SK-N-SH (cell line): ENCODE data around the gene POLR3B. TPM values are rescaled to one million over a fixed set of nuclear protein-coding genes. Genes with fewer than 3 reads are reported as not detected.

Source experiments
- CTCF ChIA-PET: fragments of 300-600, 350-600 bp; formaldehyde crosslinking; extraction: SDS; loops from one replicate; lab custom pipeline; 2021; lab: Yijun Ruan, JAX
- POLR2A ChIA-PET: fragments of 350-600 bp; sonication (Branson Sonifier 250); formaldehyde crosslinking; extraction: SDS; loops from one replicate; lab custom pipeline; 2020; ENCODE audit warnings: antibody characterized with exemption, inconsistent platforms; lab: Yijun Ruan, JAX
- DNase-seq: peaks from one replicate; pipeline ENCODE4 v3.0.0; 2012
- H2AFZ ChIP-seq: fragments of 200-600 bp; sonication (generic); 2 replicates; pipeline ENCODE4 v1.8.1; 2016; ENCODE audit warnings: antibody characterized with exemption, mild to moderate bottlenecking, low read depth
- H3F3A ChIP-seq: fragments of 200-600 bp; sonication (generic); replicated peaks from 2 replicates; pipeline ENCODE3; 2016; ENCODE audit warnings: antibody characterized with exemption, mild to moderate bottlenecking; ENCODE audit not compliant: insufficient read depth
- H3K27ac ChIP-seq, 2 experiments: fragments of 200-500 bp in 1 of 2; fragments of 200-600 bp in 1 of 2; sonication (Bioruptor generic) in 1 of 2; sonication (generic), shearing (Covaris generic) in 1 of 2; 2 replicates each; pipeline versions ENCODE4 v1.5.1 to v1.6.1; 2014 to 2016; ENCODE audit warnings: low read depth in 2 of 2, inconsistent platforms in 1 of 2, low read length in 1 of 2, mild to moderate bottlenecking in 1 of 2, mixed read lengths in 1 of 2
- H3K27me3 ChIP-seq: fragments of 200-600 bp; sonication (generic), shearing (Covaris generic); 2 replicates; pipeline ENCODE4 v1.6.1; 2016; ENCODE audit warnings: mixed run types; ENCODE audit not compliant: insufficient read depth
- H3K36me3 ChIP-seq, 2 experiments: fragments of 200-500 bp in 1 of 2; fragments of 200-600 bp in 1 of 2; sonication (Bioruptor generic) in 1 of 2; sonication (generic) in 1 of 2; replicated peaks in 1 of 2; 2 replicates each; pipeline versions ENCODE3 to v1.5.1; 2014 to 2016; ENCODE audit warnings: low read length in 1 of 2, mild to moderate bottlenecking in 1 of 2; ENCODE audit not compliant: insufficient read depth in 2 of 2, control insufficient read depth in 1 of 2
- H3K4me1 ChIP-seq, 2 experiments: fragments of 200-500 bp in 1 of 2; fragments of 200-600 bp in 1 of 2; sonication (Bioruptor generic) in 1 of 2; sonication (generic), shearing (Covaris generic) in 1 of 2; 2 replicates each; pipeline versions ENCODE4 v1.5.1 to v1.6.1; 2014 to 2016; ENCODE audit warnings: low read depth in 1 of 2, low read length in 1 of 2, mixed run types in 1 of 2; ENCODE audit not compliant: insufficient read depth in 2 of 2, control insufficient read depth in 1 of 2
- H3K4me2 ChIP-seq: fragments of 200-600 bp; sonication (generic), shearing (Covaris generic); 2 replicates; pipeline ENCODE4 v1.6.1; 2017; ENCODE audit warnings: mixed run types
- H3K4me3 ChIP-seq, 2 experiments: fragments of 200-500 bp in 1 of 2; fragments of 200-600 bp in 1 of 2; sonication (Bioruptor generic) in 1 of 2; sonication (generic), shearing (Covaris generic) in 1 of 2; 2 replicates each; pipeline versions ENCODE4 v1.5.1 to v1.8.1; 2014 to 2016; ENCODE audit warnings: low read depth in 2 of 2, inconsistent platforms in 1 of 2, low read length in 1 of 2, mild to moderate bottlenecking in 1 of 2, mixed read lengths in 1 of 2, moderate library complexity in 1 of 2
- H3K79me2 ChIP-seq: fragments of 200-600 bp; sonication (generic); 2 replicates; pipeline ENCODE4 v1.8.1; 2017; ENCODE audit warnings: mild to moderate bottlenecking; ENCODE audit not compliant: insufficient read depth
- H3K9ac ChIP-seq: fragments of 200-600 bp; sonication (generic); 2 replicates; pipeline ENCODE4 v1.6.1; 2017; ENCODE audit warnings: mixed run types
- H3K9me2 ChIP-seq: fragments of 200-600 bp; sonication (generic); 2 replicates; pipeline ENCODE4 v1.6.1; 2017; ENCODE audit warnings: mixed run types
- H3K9me3 ChIP-seq: fragments of 200-600 bp; sonication (generic); 2 replicates; pipeline ENCODE4 v1.6.1; 2017; ENCODE audit warnings: mixed run types, mild to moderate bottlenecking, moderate library complexity
- H4K20me1 ChIP-seq: fragments of 200-600 bp; sonication (generic); 2 replicates; pipeline ENCODE4 v1.6.1; 2017; ENCODE audit warnings: mild to moderate bottlenecking, mixed run types; ENCODE audit not compliant: insufficient read depth
- CHD2 ChIP-seq: fragments of 150-350 bp; IDR thresholded peaks from 2 replicates; pipeline ENCODE4 v1.6.1; 2018; ENCODE audit warnings: low read length; ENCODE audit not compliant: partially characterized antibody
- CTCF ChIP-seq: fragments of 200-600 bp; sonication (generic); IDR thresholded peaks from 2 replicates; pipeline ENCODE4 v1.6.1; 2017; ENCODE audit warnings: antibody characterized with exemption, mild to moderate bottlenecking, moderate library complexity
- ELF1 ChIP-seq: IDR thresholded peaks from 2 replicates; pipeline ENCODE4 v1.4.0; 2012
- EZH2phosphoT487 ChIP-seq: fragments of 200-600 bp; sonication (generic); IDR thresholded peaks from 2 replicates; pipeline ENCODE4 v1.6.1; 2017; ENCODE audit warnings: low read depth, mixed run types, mild to moderate bottlenecking, antibody characterized with exemption, moderate library complexity, borderline replicate concordance
- FOXJ3 ChIP-seq: sonication (generic); formaldehyde crosslinking; IDR thresholded peaks from 2 replicates; pipeline ENCODE4 v1.5.1; 2020; ENCODE audit warnings: mild to moderate bottlenecking, missing genetic modification reagents
- FOXM1 ChIP-seq: IDR thresholded peaks from 2 replicates; pipeline ENCODE4 v1.4.0; 2012; ENCODE audit warnings: low read depth, mild to moderate bottlenecking
- GABPA ChIP-seq: IDR thresholded peaks from 2 replicates; pipeline ENCODE4 v1.4.0; 2012; ENCODE audit warnings: low read depth, mild to moderate bottlenecking
- JUND ChIP-seq: IDR thresholded peaks from 2 replicates; pipeline ENCODE4 v1.4.0; 2012
- MEF2A ChIP-seq: IDR thresholded peaks from 2 replicates; pipeline ENCODE4 v1.4.0; 2012; ENCODE audit warnings: low read depth, borderline replicate concordance
- MXI1 ChIP-seq: IDR thresholded peaks from 2 replicates; pipeline ENCODE4 v1.6.1; 2012; ENCODE audit warnings: mild to moderate bottlenecking, low read depth, low read length, improper control_type of control experiment
- RAD21 ChIP-seq: IDR thresholded peaks from 2 replicates; pipeline ENCODE4 v1.6.1; 2012; ENCODE audit warnings: mild to moderate bottlenecking, low read length
- RCOR1 ChIP-seq: fragments of 150-350 bp; IDR thresholded peaks from 2 replicates; pipeline ENCODE4 v1.6.1; 2017; ENCODE audit warnings: antibody characterized with exemption, low read length
- RFX5 ChIP-seq: IDR thresholded peaks from 2 replicates; pipeline ENCODE4 v1.6.1; 2012; ENCODE audit warnings: mild to moderate bottlenecking, improper control_type of control experiment, low read length
- RXRA ChIP-seq: IDR thresholded peaks from 2 replicates; pipeline ENCODE4 v1.4.0; 2012; ENCODE audit warnings: low read depth, mild to moderate bottlenecking, borderline replicate concordance
- TAF1 ChIP-seq: IDR thresholded peaks from 2 replicates; pipeline ENCODE4 v1.6.1; 2012; ENCODE audit warnings: low read depth, mild to moderate bottlenecking, low read length, moderate library complexity, borderline replicate concordance
- YY1 ChIP-seq: IDR thresholded peaks from 2 replicates; pipeline ENCODE4 v1.4.0; 2012; ENCODE audit warnings: low read depth, mild to moderate bottlenecking
- WGBS: methylation state at CpG from one replicate; pipeline ENCODE4 v1.1.6; 2017; ENCODE audit warnings: low lambda C conversion rate; 5-methylcytosine and 5-hydroxymethylcytosine counted together
- polyA plus RNA-seq, 3 experiments: library from polyadenylated mRNA; depleted of rRNA; stranded (reverse); fragments of >200 nt; gene quantifications; 2 replicates each; pipeline ENCODE4 v1.2.3, GENCODE V29; 2012
- TF ChIP-seq, protein P1 (sequence below): IDR thresholded peaks from 2 replicates; pipeline ENCODE4 v1.6.1; 2012; ENCODE audit warnings: mild to moderate bottlenecking, low read depth, low read length, moderate library complexity
- TF ChIP-seq, protein P2 (sequence below): IDR thresholded peaks from 2 replicates; pipeline ENCODE4 v1.4.0; 2012; ENCODE audit warnings: low read depth

Gene POLR3B
- polyA plus RNA-seq, 1 of the 3 experiments (the other 2 are of a cell fraction): 3.3 TPM

GRCh38 chr12:106425061-106425702, 67.6 kb downstream of the POLR3B start (continued):
- TF ChIP-seq, protein P1, sequence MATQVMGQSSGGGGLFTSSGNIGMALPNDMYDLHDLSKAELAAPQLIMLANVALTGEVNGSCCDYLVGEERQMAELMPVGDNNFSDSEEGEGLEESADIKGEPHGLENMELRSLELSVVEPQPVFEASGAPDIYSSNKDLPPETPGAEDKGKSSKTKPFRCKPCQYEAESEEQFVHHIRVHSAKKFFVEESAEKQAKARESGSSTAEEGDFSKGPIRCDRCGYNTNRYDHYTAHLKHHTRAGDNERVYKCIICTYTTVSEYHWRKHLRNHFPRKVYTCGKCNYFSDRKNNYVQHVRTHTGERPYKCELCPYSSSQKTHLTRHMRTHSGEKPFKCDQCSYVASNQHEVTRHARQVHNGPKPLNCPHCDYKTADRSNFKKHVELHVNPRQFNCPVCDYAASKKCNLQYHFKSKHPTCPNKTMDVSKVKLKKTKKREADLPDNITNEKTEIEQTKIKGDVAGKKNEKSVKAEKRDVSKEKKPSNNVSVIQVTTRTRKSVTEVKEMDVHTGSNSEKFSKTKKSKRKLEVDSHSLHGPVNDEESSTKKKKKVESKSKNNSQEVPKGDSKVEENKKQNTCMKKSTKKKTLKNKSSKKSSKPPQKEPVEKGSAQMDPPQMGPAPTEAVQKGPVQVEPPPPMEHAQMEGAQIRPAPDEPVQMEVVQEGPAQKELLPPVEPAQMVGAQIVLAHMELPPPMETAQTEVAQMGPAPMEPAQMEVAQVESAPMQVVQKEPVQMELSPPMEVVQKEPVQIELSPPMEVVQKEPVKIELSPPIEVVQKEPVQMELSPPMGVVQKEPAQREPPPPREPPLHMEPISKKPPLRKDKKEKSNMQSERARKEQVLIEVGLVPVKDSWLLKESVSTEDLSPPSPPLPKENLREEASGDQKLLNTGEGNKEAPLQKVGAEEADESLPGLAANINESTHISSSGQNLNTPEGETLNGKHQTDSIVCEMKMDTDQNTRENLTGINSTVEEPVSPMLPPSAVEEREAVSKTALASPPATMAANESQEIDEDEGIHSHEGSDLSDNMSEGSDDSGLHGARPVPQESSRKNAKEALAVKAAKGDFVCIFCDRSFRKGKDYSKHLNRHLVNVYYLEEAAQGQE: no peak

DNA sequence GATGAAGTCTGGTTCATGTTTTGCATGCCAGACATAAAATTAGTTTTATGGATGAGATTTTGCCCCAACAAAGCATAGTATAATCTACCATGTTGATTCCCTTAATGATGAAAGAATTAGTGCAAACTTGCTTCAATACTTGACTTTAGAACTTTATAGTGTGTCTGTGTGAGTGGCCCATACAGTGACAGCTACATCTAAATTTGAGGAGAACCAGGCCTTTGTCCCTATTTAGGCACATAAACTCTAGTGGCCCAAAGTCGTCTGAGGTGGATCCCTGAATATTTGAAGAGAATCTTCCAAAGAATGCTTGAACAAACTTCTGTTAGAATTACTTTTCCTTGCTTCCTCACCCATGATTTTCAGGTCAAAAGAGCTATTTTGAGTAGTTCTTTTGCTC, 70.4 kb downstream of the POLR3B start:
- no peak for DNase-seq
- Histone ChIP-seq H3K27me3 (no peaks in the 10 kb centered on the region), H4K20me1 (no peaks in the 10 kb centered on the region), H3K79me2 (no peaks in the 10 kb centered on the region), H3K27ac (peak overlapping the region in 1 of 2 experiments; percentile 62; a peak in 2 of 4 replicates), H3K4me1 (no peaks in the 10 kb centered on the region; a peak in 1 of 4 replicates), H3K9me2 (no peaks in the 10 kb centered on the region), H3K4me2 (no peak overlapping the region), H3K36me3 (peaks cover 12 to 20% of the 10 kb centered on the region in 2 experiments), H3K9ac (no peak overlapping the region), H3K4me3 (no peak overlapping the region), H3F3A (no peaks in the 10 kb centered on the region), H2AFZ (no peak overlapping the region), H3K9me3 (no peaks in the 10 kb centered on the region)
- TF ChIP-seq JUND: no peak
- TF ChIP-seq RAD21: no peak
- TF ChIP-seq EZH2phosphoT487: no peak
- TF ChIP-seq YY1: no peak
- no peak for TF ChIP-seq CTCF
- TF ChIP-seq, protein P1: no peak
- TF ChIP-seq FOXJ3 (CRISPR knock-in tag): no peak
- TF ChIP-seq RXRA: no peak
- TF ChIP-seq FOXM1: no peak
- no peak for TF ChIP-seq MXI1
- no peak for TF ChIP-seq ELF1
- no peak for TF ChIP-seq MEF2A
- TF ChIP-seq CHD2: no peak
- no peak for TF ChIP-seq GABPA
- no peak for TF ChIP-seq TAF1
- TF ChIP-seq, protein P2, sequence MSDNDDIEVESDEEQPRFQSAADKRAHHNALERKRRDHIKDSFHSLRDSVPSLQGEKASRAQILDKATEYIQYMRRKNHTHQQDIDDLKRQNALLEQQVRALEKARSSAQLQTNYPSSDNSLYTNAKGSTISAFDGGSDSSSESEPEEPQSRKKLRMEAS: no peak
- no peak for TF ChIP-seq RFX5
- no peak for TF ChIP-seq RCOR1
- 82% methylated on average over 1 of the region's 1 CpG for WGBS
- ChIA-PET CTCF (interaction anchor here (0.9 kb wide), 1 partner anchor 1044 kb away, joined by 3 read pairs; no protein-coding TSS in a partner anchor), POLR2A (no interaction called here)
